Kidney epithelial cell (primary cell): Measurements from ENCODE around the gene NEBL. TPM values are rescaled to one million over a fixed set of nuclear protein-coding genes. Genes with fewer than 3 reads are reported as not detected.
"Not testable (repeated sequence)": the region's sequence is repeated elsewhere in the genome, so short reads cannot be mapped to it uniquely, and the experiment has no call there.

Source experiments
- DNase-seq: peaks from one replicate; pipeline ENCODE4 v3.0.0-alpha.2; 2010; ENCODE audit warnings: low read depth
- H3K27me3 ChIP-seq: 2 replicates; pipeline ENCODE4 v1.6.0; 2011; ENCODE audit warnings: low read length; ENCODE audit not compliant: control insufficient read depth, insufficient read depth
- H3K36me3 ChIP-seq: 2 replicates; pipeline ENCODE4 v1.5.1; 2011; ENCODE audit warnings: low read length; ENCODE audit not compliant: control insufficient read depth, insufficient read depth
- H3K4me3 ChIP-seq: 2 replicates; pipeline ENCODE4 v1.5.1; 2011; ENCODE audit warnings: low read depth, mild to moderate bottlenecking, control low read depth, low read length
- CTCF ChIP-seq: IDR thresholded peaks from 2 replicates; pipeline ENCODE4 v1.5.1; 2011; ENCODE audit warnings: mild to moderate bottlenecking, moderate library complexity, low read length, control low read depth, inconsistent platforms; ENCODE audit not compliant: insufficient read depth, poor library complexity, severe bottlenecking
- total RNA-seq: library from RNA; depleted of rRNA; stranded (reverse); fragments of >200 nt; gene quantifications from 2 replicates; pipeline ENCODE4 v1.2.3, GENCODE V29; 2015

The NEBL gene
- 6.9 and 8.9 TPM in 2 replicates for total RNA-seq

DNA sequence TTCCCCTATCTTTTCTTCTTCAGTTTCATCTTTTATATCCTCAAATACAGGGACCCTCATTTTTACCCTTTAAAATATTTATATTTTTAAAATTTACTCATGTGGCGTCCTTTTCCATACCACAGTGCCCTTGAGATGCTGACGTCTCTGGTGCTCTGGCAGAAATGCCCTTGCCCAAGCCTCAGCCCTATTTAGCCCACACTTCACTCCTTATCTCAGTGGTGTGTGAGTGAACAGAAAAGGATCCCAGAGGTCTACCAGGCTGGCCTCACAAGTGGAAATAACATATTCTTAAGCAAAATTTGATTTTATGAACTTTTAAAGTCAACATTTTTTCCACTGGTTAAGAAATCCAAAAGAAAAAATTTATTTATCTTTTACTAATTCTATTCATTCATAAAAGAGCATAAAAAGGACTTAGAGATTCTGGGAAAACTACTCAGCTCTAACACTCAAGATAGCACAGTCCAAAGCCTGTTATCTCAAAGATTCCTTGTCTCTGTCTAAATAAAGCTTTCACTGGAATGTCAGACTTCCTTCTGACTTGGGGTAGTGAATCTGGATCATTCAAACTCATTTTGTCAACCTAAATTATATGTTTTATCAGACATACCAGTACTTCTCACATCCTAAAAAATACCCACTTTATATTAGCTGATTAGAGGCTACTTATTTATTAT, at the start of gene NEBL:
NEBL (minus strand) TSS at position 166 of the 680 bp plus-strand sequence; CDS start at position 60, 106 bp downstream.
- no peak for DNase-seq
- Histone ChIP-seq H3K4me3 (no peak within 1 kb of the TSS), H3K36me3 (no peaks in the 10 kb centered on the region), H3K27me3 (no peaks in the 10 kb centered on the region)
- no peak for TF ChIP-seq CTCF

DNA sequence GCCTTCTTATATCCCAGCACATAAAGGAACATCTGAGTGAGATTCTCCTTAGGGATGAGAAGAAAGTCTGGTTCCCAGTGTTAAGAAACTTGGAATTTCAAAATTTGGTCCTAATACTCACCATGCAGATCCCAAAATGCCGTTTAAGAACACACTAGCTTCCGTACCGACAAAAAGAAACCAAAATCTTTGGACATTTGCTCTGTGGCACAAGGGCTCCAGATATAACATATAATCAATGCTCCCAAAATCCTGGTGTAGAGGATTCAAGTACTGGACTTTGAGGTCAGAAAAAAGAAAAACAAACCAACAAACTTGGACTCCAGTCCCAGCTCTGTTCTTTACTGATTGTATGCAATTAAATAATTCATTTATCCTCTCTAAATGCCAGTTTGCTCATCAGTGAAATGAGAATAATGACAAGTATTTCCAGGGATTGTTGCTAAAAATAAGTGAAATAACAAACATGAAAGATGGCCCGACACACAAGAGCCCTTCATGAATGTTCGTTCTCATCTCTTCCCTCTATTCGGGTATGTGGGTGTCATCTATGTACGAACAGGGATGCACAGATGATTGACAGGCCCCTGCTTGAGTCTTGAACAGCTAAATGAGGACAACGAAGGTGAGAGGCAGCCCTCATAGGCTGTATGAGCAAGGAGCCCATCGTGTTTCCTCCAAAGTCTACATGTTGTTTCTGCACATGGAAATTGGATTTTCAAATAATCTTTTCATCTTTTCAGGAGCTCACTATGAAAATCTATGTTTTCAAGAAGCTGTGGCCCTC, 48.6 kb upstream of the NEBL start:
- Histone ChIP-seq H3K27me3 (no peaks in the 10 kb centered on the region), H3K4me3 (no peak overlapping the region), H3K36me3 (no peaks in the 10 kb centered on the region)
- TF ChIP-seq CTCF = no peak
- no peak for DNase-seq

GRCh38 chr10:20944789-20945502, 47.8 kb upstream of the NEBL start:
- H3K4me3 ChIP-seq = no peak overlapping the region
- H3K27me3 ChIP-seq = no peaks in the 10 kb centered on the region
- no peaks in the 10 kb centered on the region for H3K36me3 ChIP-seq
- no peak for DNase-seq
- no peak for TF ChIP-seq CTCF

DNA sequence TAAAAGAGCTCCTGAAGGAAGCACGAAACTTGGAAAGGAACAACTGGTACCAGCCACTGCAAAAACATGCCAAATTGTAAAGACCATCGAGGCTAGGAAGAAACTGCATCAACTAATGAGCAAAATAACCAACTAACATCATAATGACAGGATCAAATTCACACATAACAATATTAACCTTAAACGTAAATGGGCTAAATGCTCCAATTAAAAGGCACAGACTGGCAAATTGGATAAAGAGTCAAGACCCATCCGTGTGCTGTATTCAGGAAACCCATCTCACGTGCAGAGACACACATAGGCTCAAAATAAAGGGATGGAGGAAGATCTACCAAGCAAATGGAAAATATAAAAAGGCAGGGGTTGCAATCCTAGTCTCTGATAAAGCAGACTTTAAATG, 42.3 kb upstream of the NEBL start:
- H3K27me3 ChIP-seq, DNase-seq, H3K4me3 ChIP-seq, H3K36me3 ChIP-seq: not testable (repeated sequence)

DNA sequence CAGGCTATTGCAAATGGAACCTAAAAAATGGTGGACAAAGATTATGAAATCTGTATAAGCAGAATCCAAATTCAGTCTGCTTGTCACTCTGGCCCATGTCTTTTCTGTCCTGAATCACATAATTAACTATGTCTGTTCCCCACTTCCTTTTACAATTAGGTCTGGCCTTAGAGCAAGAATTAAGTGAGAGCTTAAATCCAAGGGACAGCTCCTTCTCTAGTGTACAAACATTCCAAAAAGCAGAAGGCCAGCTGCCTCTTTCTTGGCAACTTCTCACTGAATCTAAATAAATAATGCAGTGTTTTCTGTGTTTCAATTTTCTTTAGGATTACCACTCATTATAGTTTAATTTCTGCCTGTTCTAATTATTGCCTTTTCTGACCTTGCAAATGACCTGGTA, 39.3 kb upstream of the NEBL start:
- TF ChIP-seq CTCF = no peak
- no peak for DNase-seq
- H3K27me3 ChIP-seq = no peaks in the 10 kb centered on the region

DNA sequence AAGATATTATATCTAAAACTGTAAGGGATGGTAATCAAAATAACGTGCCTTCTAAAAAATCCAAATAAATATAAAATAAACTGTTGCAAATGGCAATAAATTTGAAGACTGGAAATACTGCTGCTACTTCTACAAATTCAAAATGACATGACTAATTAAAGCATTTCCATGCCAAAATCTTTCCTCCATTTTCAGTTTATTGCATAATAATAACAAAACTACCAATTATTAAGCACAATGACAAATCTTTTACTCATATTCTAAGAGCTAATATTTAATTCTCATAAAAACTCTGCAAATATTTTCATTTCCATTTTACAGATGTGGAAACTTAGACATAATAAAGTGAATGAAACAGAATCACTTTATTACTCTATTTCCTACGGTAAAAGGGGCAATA, 38.8 kb upstream of the NEBL start:
- H3K4me3 ChIP-seq = no peak overlapping the region
- no peak for TF ChIP-seq CTCF
- no peaks in the 10 kb centered on the region for H3K27me3 ChIP-seq
- H3K36me3 ChIP-seq = no peaks in the 10 kb centered on the region
- no peak for DNase-seq

More for the DNA sequence above, 39.3 kb upstream of the NEBL start:
- H3K36me3 ChIP-seq = no peaks in the 10 kb centered on the region
- H3K4me3 ChIP-seq = no peak overlapping the region
